Measurements from ENCODE around the gene INPP5A.
"Not testable (repeated sequence)": the region's sequence is repeated elsewhere in the genome, so short reads cannot be mapped to it uniquely, and the experiment has no call there.

Gene INPP5A, protein sequence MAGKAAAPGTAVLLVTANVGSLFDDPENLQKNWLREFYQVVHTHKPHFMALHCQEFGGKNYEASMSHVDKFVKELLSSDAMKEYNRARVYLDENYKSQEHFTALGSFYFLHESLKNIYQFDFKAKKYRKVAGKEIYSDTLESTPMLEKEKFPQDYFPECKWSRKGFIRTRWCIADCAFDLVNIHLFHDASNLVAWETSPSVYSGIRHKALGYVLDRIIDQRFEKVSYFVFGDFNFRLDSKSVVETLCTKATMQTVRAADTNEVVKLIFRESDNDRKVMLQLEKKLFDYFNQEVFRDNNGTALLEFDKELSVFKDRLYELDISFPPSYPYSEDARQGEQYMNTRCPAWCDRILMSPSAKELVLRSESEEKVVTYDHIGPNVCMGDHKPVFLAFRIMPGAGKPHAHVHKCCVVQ

DNA sequence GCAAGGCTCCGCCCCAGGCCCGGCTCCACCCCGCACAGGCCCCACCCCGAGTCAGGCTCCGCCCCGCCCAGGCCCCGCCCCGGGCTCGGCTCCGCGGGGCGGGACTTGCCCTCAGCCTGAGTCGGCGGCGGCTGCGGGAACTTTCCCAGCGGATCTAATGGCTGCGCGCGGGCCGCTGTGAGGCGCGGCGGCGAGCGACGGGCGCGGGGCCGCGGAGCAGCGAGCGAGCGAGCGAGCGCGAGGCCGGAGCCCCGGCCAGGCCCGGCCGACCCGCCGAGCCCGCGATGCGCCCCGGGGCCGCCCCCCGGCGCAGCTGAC, at the start of gene INPP5A:
Gene INPP5A, plus strand, starts transcription at position 104 of the 318 bp plus-strand sequence. CDS start 310 bp downstream, outside the sequence.
- DNase-seq (ENCODE audit: low read depth), result no peak

DNA sequence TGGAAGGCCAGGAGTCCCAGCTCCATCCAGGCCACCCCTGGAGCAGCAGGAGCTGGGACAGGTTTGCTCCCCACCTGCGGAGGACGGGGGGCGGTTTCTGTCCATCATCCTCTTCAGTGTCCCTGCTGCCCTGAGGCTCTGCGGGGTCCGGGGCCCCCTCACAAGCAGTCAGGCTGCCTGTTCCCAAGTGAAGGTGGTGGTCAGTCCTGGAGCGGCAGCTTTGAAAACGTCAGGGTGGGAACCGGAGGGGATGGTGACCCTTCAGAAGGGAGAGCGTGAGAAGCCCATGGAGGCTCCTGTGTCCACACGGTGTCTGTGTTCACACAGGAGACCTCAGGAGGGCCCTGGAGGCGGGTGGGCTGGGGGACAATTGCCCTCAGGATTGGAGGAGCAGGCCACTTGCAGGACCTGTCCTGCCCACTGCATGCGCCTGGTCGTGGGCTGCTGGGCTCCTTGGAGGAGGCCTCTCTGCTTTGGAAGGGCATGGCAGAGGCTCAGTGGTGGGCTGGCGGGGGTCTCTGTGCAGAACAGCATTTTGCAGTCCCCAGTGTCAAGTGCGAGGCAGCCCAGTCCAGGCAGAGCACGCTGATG, 49.3 kb upstream of the INPP5A start:
- DNase-seq (ENCODE audit: low read depth), result no peak

DNA sequence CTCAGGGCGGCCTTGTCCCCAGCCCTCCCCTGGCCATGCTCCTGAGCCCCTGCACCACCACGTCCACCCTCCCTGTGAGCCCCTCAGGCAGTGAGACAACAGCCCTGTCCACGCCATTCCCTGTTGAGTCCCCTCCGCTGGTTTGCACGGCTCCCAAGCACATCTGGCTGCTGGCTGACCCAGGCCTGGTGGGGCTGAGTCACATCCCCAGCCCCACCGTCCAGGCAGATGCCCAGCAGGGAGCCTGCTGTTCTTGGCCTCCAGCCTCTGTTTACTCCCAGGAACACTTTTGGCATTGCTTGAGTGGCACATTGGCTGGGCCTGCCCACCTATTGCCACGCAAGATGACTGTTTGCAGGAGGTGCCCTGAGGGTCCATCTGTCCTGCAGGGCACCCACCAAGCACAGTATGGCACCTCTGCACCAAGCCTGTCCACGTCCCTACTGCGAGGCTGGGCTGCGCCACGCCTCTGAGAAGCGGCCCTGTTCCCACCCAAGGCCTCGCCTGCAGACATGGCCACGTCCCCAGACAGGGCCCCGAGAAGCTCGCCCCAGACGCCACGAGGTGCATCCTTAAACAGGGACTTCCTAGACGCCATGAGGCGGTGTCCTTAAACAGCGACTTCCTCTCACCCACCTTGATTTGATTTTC, 48.4 kb upstream of the INPP5A start:
- DNase-seq (ENCODE audit: low read depth), result no peak

DNA sequence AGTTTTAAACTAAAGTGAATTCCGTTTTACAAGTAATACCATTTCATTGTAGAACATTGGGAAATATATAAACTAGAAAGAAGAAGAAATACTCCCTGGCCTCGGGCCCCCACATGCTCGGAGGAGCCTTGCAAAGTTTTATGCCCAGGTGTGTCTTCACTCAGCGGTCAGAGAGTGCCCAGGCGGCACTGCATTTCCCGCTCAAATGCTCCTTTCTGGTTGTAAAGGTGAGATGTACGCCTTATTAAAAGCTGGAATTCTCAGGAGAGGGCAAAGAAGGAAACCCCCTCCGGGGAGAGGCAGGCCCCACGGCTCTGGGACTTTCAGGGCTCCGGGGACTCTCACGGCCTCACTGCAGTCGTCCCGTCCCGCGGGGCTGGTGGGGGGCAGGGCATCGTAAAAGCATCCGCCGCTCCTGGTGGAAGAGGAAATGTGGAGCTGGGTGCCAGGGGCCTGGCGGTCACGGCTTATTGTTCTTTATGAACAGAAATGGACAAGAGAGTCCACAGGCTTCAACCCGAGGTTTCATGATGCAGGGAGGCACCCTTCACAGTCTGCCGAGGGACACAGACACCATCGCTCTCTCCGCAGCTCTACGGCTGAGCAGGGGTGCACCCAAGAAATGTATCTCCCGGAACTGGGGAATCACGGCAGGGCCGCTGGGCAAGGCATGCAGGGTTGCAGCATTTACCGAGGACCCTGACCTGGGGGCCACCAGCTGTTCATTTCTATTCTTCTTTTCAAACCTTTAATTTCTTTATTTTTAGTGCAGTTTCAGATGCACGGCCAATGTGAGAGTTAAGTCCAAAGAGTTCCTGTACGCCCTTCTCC, 47.7 kb upstream of the INPP5A start:
- DNase-seq (ENCODE audit: low read depth), result no peak

DNA sequence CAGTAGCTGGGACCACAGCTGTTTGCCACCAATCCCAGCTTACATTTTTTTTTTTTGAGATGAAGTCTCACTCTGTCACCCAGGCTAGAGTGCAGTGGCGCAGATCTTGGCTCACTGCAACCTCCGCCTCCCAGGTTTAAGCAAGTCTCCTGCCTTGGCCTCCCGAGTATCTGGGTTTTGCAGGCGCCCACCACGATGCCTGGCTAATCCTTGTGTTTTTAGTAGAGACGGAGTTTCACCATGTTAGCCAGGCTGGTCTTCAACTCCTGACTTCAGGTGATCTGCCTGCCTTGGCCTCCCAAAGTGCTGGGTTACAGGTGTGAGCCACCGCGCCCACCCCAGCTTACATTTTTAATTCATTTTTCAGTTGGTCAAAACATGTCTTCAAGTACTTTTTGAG, 46.1 kb upstream of the INPP5A start:
- DNase-seq (ENCODE audit: low read depth), result not testable (repeated sequence)

DNA sequence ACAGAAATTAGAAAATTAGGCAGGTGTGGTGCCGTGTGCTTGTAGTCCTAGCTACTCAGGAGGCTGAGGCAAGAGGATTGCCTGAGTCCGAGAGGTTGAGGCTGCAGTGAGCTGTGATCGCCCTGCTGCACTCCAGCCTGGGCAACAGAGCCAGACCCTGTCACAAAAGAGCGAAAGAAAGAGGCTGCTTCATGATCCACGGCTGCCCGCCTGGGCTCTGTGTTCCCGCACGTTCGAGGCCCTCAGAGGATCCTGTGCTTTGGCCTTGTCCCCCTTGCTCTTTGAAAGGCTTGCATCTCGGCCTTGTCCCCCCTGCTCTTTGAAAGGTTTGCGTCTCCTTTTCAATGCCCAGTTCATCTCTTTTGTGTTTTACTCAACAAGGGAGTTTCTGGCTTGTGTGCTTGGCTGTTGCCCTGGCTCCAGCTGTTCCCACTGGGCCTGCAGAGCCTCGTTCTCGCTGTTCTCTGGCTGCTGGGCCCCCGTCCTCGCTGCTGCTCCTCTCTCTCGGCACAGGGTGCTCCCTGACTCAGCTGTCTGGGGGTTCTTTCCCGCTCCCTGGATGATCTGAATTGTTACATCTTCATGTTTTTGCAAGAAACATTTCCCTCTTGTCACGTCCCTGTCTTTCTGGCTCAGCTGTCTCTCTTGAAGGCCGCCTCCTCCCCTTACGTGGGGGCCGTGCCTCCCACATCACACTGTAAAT, 45.1 kb upstream of the INPP5A start:
- DNase-seq (ENCODE audit: low read depth), result no peak

DNA sequence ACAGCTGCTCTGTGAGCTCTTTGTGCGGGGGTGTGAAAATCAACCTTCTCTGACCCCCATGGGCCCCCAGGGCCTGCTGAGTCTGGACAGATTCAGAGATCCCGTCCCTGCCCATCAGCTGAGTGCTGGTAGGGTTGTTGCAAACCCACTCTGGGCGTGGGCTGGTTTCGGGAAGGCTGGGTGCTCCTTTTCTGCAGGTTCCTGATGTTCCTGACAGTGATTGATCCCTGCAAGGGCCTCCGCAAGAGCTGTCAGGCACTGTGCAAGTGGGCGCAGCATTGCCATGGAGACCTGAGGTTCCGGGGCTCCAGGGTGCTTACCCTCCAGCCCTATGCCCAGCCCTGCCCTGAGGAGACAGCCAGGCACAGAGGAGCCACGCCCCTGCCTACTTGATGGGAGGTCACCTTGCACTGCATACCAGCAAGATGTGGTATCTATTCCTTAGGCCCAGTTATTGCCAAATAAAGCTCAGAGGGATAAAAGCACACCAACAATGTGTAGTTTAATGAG, 44.3 kb upstream of the INPP5A start:
- DNase-seq (ENCODE audit: low read depth), result no peak

DNA sequence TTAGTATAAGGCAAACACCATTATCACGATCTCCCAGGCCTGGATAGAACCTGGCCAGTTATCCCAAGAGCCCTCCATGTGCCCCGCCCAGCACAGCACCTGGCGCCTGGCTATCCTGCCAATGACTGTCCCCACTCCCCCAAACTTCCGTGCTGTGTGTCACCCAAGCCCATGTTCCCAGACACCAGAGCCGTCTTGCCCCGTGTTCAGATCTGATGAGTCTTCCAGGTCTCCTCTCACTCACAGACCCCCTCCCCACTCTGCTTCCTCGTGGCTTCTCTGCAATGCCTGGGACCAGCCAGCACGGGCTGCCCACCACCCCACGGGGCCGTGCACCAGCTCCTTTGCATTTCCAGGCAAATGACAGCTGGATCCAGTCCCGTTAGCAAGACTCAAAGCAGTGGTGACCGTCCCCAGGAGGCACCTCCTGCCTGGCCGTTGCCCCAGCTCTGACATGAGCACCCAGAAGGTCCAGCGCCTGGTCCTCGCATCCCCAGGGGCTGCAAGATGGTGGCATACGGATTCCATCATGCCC, 43.8 kb upstream of the INPP5A start:
- no peak for DNase-seq (ENCODE audit: low read depth)

DNA sequence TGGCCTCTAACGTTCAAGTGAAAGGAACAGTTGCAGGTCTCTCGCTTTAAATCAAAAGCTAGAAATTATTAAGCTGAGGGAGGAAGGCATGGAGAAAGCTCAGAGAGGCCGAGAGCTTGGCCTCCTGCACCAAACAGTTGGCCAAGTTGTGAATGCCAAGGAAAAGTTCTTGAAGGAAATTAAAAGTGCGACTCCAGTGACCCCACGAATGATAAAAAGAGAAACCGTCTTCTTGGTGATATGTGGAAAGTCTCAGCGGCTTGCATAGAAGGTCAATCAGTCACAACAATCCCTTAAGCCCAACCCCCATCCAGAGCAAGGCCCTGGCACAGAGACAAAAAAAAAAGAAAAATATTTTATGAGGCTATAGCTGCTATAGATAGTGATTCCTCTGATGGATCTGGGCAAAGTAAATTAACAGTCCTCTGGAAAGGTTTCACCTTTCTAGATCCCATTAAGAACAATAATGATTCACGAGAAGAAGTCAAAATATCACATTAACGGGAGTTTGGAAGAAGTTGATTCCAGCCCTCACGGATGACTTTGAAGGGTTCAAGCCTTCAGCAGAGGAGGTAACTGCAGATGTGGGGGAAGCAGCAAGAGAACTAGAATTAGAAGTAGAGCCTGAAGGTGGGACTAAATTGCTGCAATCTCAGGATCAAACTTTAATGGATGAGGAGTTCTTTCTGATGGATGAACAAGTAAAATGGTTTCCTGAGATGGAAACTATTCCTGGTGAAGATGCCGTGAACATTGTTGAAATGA, 42.5 kb upstream of the INPP5A start:
- no peak for DNase-seq (ENCODE audit: low read depth)

DNA sequence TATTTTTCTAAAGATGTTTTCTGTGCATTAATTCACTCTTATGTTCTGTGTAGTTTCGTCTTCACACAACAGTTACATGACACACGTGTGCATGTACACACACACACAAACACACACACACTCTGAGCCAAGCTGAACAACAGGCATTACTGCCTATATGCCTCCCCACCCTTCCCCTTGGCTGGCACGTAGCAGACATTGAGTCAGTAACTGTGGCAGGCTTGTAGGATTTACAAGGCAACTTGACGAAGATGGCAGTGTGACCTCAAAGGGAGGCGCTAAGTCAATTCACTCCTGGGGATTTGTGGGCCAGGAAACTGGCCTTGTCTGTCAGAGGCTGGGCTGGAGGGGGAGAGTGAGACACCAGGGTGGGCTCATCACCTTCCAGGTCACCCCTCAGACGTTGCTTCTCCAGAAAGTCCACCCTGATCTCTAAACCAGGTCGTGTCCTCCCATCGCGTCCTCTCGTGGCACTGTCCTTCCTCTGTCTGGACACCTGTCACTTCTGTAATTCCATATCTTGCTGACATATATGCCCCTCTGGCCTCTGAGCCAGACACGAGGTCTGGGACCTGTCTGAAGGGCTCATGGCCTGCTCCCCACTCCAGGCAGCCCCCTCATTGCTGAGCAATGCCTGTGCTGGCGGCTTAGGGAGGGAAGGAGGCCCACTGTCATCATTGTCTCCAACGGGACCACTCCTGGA, 41.1 kb upstream of the INPP5A start:
- no peak for DNase-seq (ENCODE audit: low read depth)

DNA sequence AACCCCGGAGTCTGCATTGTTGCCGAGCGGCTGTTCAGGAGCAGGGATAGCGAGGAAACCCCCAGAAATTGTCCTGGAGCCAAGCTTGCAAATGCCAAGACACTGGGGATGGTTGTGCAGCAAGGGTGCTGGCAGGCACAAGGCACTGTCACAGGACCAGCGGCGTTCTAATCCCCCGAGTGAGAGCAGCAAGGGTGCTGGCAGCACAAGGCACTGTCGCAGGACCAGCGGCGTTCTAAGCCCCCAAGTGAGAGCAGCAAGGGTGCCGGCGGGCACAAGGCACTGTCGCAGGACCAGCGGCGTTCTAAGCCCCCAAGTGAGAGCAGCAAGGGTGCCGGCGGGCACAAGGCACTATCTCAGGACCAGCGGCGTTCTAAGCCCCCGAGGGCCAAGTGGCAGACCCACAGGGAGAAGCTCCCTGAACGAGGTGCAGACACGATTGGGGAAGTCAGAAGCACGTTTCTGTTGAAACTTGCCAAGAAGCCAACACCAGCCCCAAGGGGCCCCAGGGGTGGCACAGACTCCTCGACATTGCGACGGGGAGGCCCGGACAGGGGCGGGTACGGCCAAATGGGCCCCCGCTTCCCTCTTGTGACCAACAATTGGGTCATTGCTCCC, 40.4 kb upstream of the INPP5A start:
- no peak for DNase-seq (ENCODE audit: low read depth)

DNA sequence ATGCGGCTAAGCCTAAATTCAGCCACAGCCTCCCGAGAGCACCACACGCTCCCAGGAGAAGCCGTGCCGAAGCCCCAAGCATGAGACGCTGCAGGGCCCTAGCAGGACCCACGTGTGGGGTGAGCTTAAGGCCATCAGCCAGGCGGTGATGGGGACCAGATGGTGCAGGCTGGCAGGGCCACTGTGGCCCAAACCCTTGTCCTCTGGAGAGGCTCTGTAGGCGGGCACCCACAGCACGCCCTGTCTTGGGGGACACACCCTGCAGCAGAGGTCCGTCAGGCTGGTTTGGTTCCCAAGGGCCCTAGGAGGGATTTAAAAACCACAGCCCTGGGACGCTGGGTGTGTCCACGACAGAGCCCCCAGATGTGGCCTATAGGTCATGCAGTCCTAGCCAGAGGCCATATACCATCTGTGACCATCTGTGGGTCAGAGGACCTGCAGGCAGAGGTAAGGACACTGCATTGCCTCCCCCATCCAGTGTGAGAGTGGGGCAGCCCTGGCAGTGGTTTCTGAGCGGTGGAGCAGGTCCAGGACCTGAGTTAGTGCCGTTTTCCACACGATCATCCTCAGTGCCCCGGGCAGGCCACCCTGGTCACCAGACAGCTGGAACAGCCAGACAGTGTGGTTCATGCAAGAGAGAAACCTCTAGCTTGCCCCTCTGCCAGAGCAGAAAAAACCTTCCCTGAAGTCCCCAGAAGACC, 39.6 kb upstream of the INPP5A start:
- DNase-seq (ENCODE audit: low read depth), result no peak

DNA sequence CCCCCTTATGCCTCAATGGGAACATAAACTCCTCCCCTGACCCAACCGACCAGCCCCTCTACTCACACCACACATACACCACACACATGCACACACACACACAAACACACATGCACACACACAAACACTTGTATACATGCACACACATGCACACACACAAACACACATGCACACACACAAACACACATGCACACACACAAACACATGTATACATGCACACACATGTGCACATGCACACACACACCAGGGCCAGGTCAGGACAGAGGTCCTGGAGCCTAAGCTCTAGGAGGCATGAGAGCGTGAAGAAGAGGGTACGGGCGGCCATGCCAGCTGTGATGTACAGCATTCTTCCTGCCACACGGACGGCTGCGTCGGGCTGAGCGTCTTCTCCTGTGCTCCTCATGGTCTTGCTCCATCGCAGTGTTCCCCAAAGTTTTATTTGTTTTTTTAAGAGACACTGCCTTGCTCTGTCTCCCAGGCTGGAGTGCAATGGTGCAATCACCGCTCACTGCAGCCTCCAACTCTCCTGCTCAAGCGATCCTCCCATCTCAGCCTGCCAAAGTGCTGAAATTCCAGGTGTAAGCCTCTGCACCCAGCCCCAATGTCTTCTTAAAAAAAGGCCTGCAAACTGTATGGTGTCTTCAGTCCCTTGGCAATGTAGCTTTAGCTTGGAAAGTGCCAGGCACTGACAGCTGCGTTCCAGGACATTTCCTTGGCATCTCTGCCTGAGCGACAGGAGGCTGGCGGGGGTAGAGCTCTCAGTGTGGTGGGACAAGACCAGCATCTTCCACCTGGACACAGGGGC, 38.8 kb upstream of the INPP5A start:
- DNase-seq (ENCODE audit: low read depth), result no peak

DNA sequence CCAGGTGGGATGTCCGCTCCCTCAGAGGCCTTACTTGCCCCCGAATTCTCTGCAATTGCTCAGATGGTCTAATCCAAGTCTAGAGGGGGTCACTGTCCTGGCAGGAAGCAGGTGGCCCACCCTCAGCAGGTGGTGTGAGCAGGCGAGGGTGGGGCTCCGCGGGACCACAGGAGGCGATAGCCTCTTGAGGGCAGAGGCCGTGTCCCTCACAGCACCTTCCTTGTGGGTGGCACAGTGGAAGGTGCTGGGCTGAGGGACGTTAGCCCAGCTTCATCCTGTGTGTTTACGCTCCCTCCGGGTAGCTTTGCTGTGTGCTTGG, 38.3 kb upstream of the INPP5A start:
- DNase-seq (ENCODE audit: low read depth), result no peak

DNA sequence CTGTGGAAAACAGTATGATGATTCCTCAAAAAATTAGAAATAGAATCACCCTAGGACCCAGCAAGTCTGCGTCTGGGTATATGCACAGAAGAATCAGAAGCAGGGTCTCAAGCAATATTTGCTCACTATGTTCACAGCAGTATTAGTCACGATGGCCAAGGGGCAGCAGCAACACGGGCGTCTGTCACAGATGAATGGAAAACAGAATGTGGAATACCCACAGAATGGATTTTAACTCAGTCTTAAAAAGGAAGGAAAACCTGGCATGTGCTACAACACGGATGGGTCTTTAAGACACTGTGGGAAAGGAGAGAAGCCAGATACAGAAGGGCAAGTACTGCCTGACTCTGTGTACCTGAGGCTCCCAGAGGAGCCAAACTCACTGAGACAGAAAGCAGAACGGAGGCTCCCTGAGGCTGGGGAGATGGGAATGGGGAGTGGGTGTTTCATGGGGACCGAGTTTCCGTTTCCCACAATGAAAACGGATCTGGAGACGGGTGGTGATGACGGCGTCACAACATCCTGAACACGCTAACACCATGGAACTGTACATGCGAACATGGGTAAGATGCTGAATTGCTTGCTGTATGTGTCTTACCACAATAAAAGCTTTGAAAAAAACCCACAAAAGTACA, 36.7 kb upstream of the INPP5A start:
- no peak for DNase-seq (ENCODE audit: low read depth)

DNA sequence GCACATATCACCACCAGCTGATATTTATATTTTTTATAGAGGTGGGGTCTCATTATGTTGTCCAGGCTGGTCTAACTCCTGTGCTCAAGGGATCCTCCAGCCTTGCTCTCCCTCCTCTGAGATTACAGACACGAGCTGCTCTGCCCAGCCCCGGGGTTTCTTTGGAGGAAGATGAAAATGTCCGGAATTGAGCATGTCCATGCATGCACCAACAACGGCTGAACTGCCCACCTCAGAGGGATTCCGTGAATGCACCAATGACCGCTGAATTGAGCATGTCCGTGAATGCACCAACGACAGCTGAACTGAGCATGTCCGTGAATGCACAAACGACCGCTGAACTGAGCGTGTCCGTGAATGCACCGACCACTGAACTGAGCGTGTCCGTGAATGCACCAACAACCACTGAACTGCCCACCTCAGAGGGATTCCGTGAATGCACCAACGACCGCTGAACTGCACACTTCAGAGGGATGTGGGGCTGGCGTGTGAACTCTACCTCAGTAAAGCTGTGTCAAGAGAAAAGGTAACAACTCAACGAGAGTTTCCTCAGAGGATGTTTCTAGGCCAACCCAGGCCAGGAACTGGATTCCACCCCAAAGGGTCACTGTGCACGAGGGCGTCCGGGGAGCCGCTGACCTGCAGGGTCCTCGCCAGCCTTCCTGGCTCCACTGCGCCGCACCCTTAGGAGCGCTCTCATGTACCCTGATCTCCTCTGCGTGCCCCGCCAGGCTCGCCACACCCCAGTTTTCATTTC, 34.9 kb upstream of the INPP5A start:
- no peak for DNase-seq (ENCODE audit: low read depth)

Data from stimulated activated CD8-positive, alpha-beta memory T cell treated with anti-CD3 and anti-CD28 coated beads, Interleukin-12 subunit alpha, Interleukin-12 subunit beta, amount 100 ng/mL, for 4 hours (primary cell).